HepG2 (cell line): ENCODE results near the gene AGPAT2. TPM values are rescaled to one million over a fixed set of nuclear protein-coding genes. Genes with fewer than 3 reads are reported as not detected.

Experiments
- BRF2 ChIP-seq: sonication (generic); formaldehyde crosslinking; IDR thresholded peaks from 2 replicates; pipeline ENCODE4 v1.8.1; 2022; ENCODE audit warnings: mild to moderate bottlenecking, missing genetic modification reagents
- EP300 ChIP-seq, 3 experiments: sonication (generic) in 1 of 3; formaldehyde crosslinking in 1 of 3; IDR thresholded peaks; 2 replicates each; pipeline versions ENCODE4 v1.5.1 to v1.6.1; 2011 to 2020; ENCODE audit warnings: low read depth in 2 of 3, low read length in 2 of 3, borderline replicate concordance in 1 of 3, improper control_type of control experiment in 1 of 3, mild to moderate bottlenecking in 1 of 3, missing genetic modification reagents in 1 of 3, moderate library complexity in 1 of 3
- FOXA3 ChIP-seq: IDR thresholded peaks from 2 replicates; pipeline ENCODE4 v1.6.1; 2016; ENCODE audit warnings: missing genetic modification reagents, missing compliant biosample characterization
- HCFC1 ChIP-seq: fragments of 150-350 bp; IDR thresholded peaks from 2 replicates; pipeline ENCODE4 v1.6.1; 2014; ENCODE audit warnings: low read depth, low read length
- ISX ChIP-seq: sonication (generic); formaldehyde crosslinking; conservative IDR thresholded peaks from 2 replicates; pipeline ENCODE4 v1.5.0; 2020; ENCODE audit warnings: missing genetic modification reagents
- NFAT5 ChIP-seq: sonication (generic); formaldehyde crosslinking; IDR thresholded peaks from 2 replicates; pipeline ENCODE4 v1.4.0; 2020; ENCODE audit warnings: missing genetic modification reagents
- PBX2 ChIP-seq: IDR thresholded peaks from 2 replicates; pipeline ENCODE4 v1.6.1; 2016; ENCODE audit warnings: control low read depth
- PRDM15 ChIP-seq: sonication (generic); formaldehyde crosslinking; IDR thresholded peaks from 2 replicates; pipeline ENCODE4 v1.4.0; 2020; ENCODE audit warnings: missing genetic modification reagents
- SP4 ChIP-seq: sonication (generic); formaldehyde crosslinking; IDR thresholded peaks from 2 replicates; pipeline ENCODE4 v1.8.1; 2023; ENCODE audit warnings: mild to moderate bottlenecking, missing genetic modification reagents
- TCF7L2 ChIP-seq: IDR thresholded peaks from 2 replicates; pipeline ENCODE4 v1.6.1; 2011; ENCODE audit warnings: mild to moderate bottlenecking, low read depth, low read length, moderate library complexity
- TRIM24 ChIP-seq: sonication (generic); formaldehyde crosslinking; IDR thresholded peaks from 2 replicates; pipeline ENCODE4 v1.8.0; 2022; ENCODE audit warnings: mild to moderate bottlenecking, missing genetic modification reagents
- XRCC5 ChIP-seq: fragments of 200-400 bp; formaldehyde crosslinking; optimal IDR thresholded peaks from 2 replicates; pipeline ENCODE3; 2017; ENCODE audit warnings: mild to moderate bottlenecking, low read length
- ZFX ChIP-seq: sonication (generic); formaldehyde crosslinking; IDR thresholded peaks from 2 replicates; pipeline ENCODE4 v1.4.0; 2020; ENCODE audit warnings: mild to moderate bottlenecking, low read depth, missing genetic modification reagents, moderate library complexity
- ZNF20 ChIP-seq: sonication (generic); formaldehyde crosslinking; IDR thresholded peaks from 2 replicates; pipeline ENCODE4 v1.4.0; 2020; ENCODE audit warnings: mild to moderate bottlenecking, moderate library complexity, missing genetic modification reagents
- ZNF253 ChIP-seq: sonication (generic); formaldehyde crosslinking; IDR thresholded peaks from 2 replicates; pipeline ENCODE4 v1.8.0; 2022; ENCODE audit warnings: mild to moderate bottlenecking, missing genetic modification reagents, borderline replicate concordance
- ZNF777 ChIP-seq: sonication (generic); formaldehyde crosslinking; IDR thresholded peaks from 2 replicates; pipeline ENCODE4 v1.4.0; 2020; ENCODE audit warnings: missing genetic modification reagents
- polyA plus RNA-seq, 8 experiments: library from polyadenylated mRNA; depleted of rRNA in 3 of 8; stranded (reverse) in 7 of 8; unstranded in 1 of 8; fragments of >200 nt; fragmentation: Illumina TruSeq in 4 of 8; extraction: Trizol in 4 of 8; gene quantifications; 2 replicates each; pipeline versions ENCODE4 v1.2.1 to v1.2.3, GENCODE V29; 2011 to 2016; ENCODE audit warnings: low read depth in 4 of 8, missing spikeins in 1 of 8, mixed read lengths in 1 of 8; ENCODE audit not compliant: insufficient read depth in 1 of 8
- total RNA-seq, 5 experiments: library from RNA; depleted of rRNA; stranded (reverse); fragments of >200 nt; fragmentation: Illumina TruSeq; extraction: Trizol; gene quantifications; 2 replicates each; pipeline ENCODE4 v1.2.3, GENCODE V29; 2016; ENCODE audit warnings: low read depth in 1 of 5

The AGPAT2 gene
- total and polyA plus RNA-seq, 2 of the 13 experiments (the other 11 are each of a cell fraction or from before 2014, with no cell fraction given) = 3.9 to 25.8 TPM

GRCh38 chr9:136645352-136645902, 41.8 kb downstream of the AGPAT2 start (continued):
- TF ChIP-seq NFAT5 (CRISPR knock-in tag) (no peak), HCFC1 (no peak), EP300 (IDR thresholded peaks at IDR 0.05; ENCODE audit: low read depth in 2 of 2, low read length in 2 of 2) (no peak), EP300 (CRISPR knock-in tag; IDR thresholded peaks at IDR 0.05; ENCODE audit: borderline replicate concordance) (no peak), ZNF20 (CRISPR knock-in tag) (no peak), TRIM24 (CRISPR knock-in tag) (no peak), ZFX (CRISPR knock-in tag) (peak; percentile 60), FOXA3 (CRISPR knock-in tag) (no peak), PRDM15 (CRISPR knock-in tag) (no peak), ISX (CRISPR knock-in tag) (no peak), BRF2 (CRISPR knock-in tag) (no peak), TCF7L2 (no peak), ZNF777 (CRISPR knock-in tag) (no peak), PBX2 (CRISPR knock-in tag) (no peak), XRCC5 (no peak), ZNF253 (CRISPR knock-in tag) (no peak), SP4 (CRISPR knock-in tag) (no peak)
